Heart right ventricle (tissue), 16 donors: ENCODE data around the gene KRT85. TPM values are rescaled to one million over a fixed set of nuclear protein-coding genes. Genes with fewer than 3 reads are reported as not detected.

Source experiments
- ATAC-seq, 8 donors: fragments of 200-7000 bp; cut with Tn5 transposase; one replicate each; pipeline ENCODE4 v1.9.1; 2020; ENCODE audit warnings: mild to moderate bottlenecking in 8 of 8, moderate library complexity in 8 of 8, moderate number of reproducible peaks in 1 of 8
- DNase-seq, 2 donors: peaks; one replicate each; pipeline ENCODE4 v3.0.0-alpha.2; 2020
- H3K27ac ChIP-seq, 10 donors: fragments of 200-600 bp; sonication (generic) in 2 of 10; one replicate each; pipeline versions ENCODE4 v1.5.0 to v1.8.0; 2020 to 2022; ENCODE audit warnings: mild to moderate bottlenecking in 3 of 10
- H3K27me3 ChIP-seq, 7 donors: fragments of 200-600 bp; one replicate each; pipeline ENCODE4 v1.8.0; 2021 to 2022; ENCODE audit warnings: mild to moderate bottlenecking in 2 of 7
- H3K36me3 ChIP-seq, 9 donors: fragments of 200-600 bp; sonication (generic) in 1 of 9; one replicate each; pipeline versions ENCODE4 v1.5.0 to v1.8.0; 2020 to 2022; ENCODE audit warnings: mild to moderate bottlenecking in 2 of 9
- H3K4me1 ChIP-seq, 9 donors: fragments of 200-600 bp; sonication (generic) in 1 of 9; one replicate each; pipeline versions ENCODE4 v1.5.0 to v1.8.0; 2020 to 2022; ENCODE audit warnings: mild to moderate bottlenecking in 4 of 9
- H3K4me3 ChIP-seq, 10 donors: fragments of 200-600 bp; sonication (generic) in 2 of 10; one replicate each; pipeline versions ENCODE4 v1.5.0 to v1.8.0; 2020 to 2022; ENCODE audit warnings: mild to moderate bottlenecking in 7 of 10, moderate library complexity in 2 of 10
- H3K9me3 ChIP-seq, 11 donors: fragments of 200-600 bp in 10 of 11; sonication (generic) in 2 of 11; one replicate each; pipeline versions ENCODE4 v1.5.0 to v1.8.0; 2013 to 2022; ENCODE audit warnings: mild to moderate bottlenecking in 2 of 11, control low read depth in 1 of 11, moderate library complexity in 1 of 11
- WGBS, 2 donors: extraction: QIAGEN DNeasy Blood & Tissue Kit; methylation state at CpG; one replicate each; pipeline ENCODE4 v1.1.7; 2013; ENCODE audit warnings: inconsistent platforms in 1 of 2; 5-methylcytosine and 5-hydroxymethylcytosine counted together
- intact Hi-C, 10 donors: fragments of 100-400 bp; cut with DNase I; formaldehyde crosslinking; loops; one replicate each; pipeline versions ENCODE4 v1.11.1 to v1.14.2; 2022
- polyA plus RNA-seq, 2 donors: library from polyadenylated mRNA; stranded (reverse); fragments of 200-250 nt; gene quantifications; one replicate each; pipeline ENCODE4 v1.2.3, GENCODE V29; 2013
- total RNA-seq, 10 donors: library from RNA; stranded (reverse); fragmentation: NEBNext Ultra II Directional in 3 of 10; extraction: Animal tissue kit (Norgen Biotek cat#: 25700) in 3 of 10; gene quantifications; one replicate each; pipeline versions ENCODE4 v1.2.1 to v1.2.4, GENCODE V29; 2021 to 2023
- TF ChIP-seq, protein P1 (sequence below), 9 donors: fragments of 200-600 bp; sonication (generic) in 2 of 9; IDR thresholded peaks; one replicate each; pipeline versions ENCODE4 v1.5.0 to v1.8.0; 2021 to 2022; ENCODE audit warnings: antibody characterized with exemption in 9 of 9, mild to moderate bottlenecking in 5 of 9, moderate library complexity in 1 of 9
- donor health status: Arrhythmogenic right ventricular cardiomyopathy.
- donor health status: ischemic (EF 13 %, LVEDD 7.1; RV severe dilation, severe dysfunction).
- donor health status: healthy with polysubstance abuse.
- donor health status: DM: no; HTN: yes; CAD: no.
- donor health status: DM: no; HTN: no; CAD: no.
- donor health status: ischemic (EF 25% LVEDD 6.9; RV normal size, moderate dysfunction).
- donor health status: ischemic (EF 25% LVEDD 5.7; RV mildly dilated, moderate dysfunction).
- donor health status: healthy.
- donor health status: DM: yes; HTN: yes; CAD: no.
- donor health status: Ischemic cardiomyopathy.
- donor health status: ischemic (EF 35%, LVEDD 5.7; RV mildly dilated, moderate dysfunction).
- donor health status: nonischemic (EF 11% LVEDD 7.7; RV severe dilation, severe dysfunction).
- donor health status: DM: yes; HTN: yes; CAD: no.
- donor health status: PGD.
- donor health status: ischemic (EF 29% LVEDD 5.4; RV normal size, mild dysfunction).
- donor health status: nonischemic (EF 23%, LVEDD 6.1; RV moderate dilation, normal function).

KRT85 gene
- total and polyA plus RNA-seq, 12 donors = not detected

DNA sequence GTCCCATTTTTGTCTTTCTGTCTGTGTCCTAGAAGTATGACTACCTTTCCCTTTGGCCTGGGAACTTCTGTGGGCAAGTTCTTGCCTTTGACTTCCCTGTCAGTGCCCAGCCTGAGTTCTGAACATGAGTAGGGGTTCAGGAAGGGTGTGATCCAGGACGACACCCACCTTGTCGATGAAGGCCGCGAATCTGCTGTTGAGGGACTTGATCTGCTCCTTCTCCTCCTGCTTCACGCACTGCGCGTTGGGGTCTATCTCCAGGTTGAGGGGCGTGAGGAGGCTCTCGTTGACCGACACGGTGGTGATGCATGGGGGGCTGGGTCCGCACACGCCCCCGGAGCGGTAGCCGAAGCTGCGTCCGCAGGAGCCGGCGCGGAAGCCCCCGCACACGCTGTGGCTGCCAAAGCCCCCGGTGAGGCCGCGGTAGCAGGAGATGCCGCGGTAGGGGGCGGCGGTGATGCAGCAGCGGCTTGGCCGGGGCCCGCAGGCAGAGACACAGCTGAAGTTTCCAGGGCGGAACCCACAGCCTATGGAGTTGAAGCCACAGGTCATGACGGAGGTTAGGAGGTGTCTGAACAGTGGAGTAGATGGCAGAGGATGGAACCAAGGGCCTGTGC lies 46.4 kb downstream of the KRT85 start, which contains the start of gene KRT83:
Gene KRT83 (minus strand): TSS at position 615 of the 617 bp plus-strand sequence. CDS start 63 bp downstream, at position 552.
- DNase-seq = no peak
- no peaks in the 10 kb centered on the region for H3K4me1 ChIP-seq
- 56% methylated on average over 35 of the region's 35 CpGs for WGBS, 2 donors
- no peak within 1 kb of the TSS for H3K27ac ChIP-seq
- no peak for ATAC-seq
- H3K36me3 ChIP-seq = no peaks in the 10 kb centered on the region
- no peaks in the 10 kb centered on the region for H3K9me3 ChIP-seq
- H3K27me3 ChIP-seq = peaks cover 14 to 68% (median 46%) of the 10 kb centered on the region in 7 donors
- intact Hi-C loops = loop anchor here in 2 of 10 donors (5.0 to 10.0 kb wide), 2 partner anchors 99 to 166 kb away; no protein-coding TSS in a partner anchor
- TF ChIP-seq, protein P1, sequence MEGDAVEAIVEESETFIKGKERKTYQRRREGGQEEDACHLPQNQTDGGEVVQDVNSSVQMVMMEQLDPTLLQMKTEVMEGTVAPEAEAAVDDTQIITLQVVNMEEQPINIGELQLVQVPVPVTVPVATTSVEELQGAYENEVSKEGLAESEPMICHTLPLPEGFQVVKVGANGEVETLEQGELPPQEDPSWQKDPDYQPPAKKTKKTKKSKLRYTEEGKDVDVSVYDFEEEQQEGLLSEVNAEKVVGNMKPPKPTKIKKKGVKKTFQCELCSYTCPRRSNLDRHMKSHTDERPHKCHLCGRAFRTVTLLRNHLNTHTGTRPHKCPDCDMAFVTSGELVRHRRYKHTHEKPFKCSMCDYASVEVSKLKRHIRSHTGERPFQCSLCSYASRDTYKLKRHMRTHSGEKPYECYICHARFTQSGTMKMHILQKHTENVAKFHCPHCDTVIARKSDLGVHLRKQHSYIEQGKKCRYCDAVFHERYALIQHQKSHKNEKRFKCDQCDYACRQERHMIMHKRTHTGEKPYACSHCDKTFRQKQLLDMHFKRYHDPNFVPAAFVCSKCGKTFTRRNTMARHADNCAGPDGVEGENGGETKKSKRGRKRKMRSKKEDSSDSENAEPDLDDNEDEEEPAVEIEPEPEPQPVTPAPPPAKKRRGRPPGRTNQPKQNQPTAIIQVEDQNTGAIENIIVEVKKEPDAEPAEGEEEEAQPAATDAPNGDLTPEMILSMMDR (IDR thresholded peaks at IDR 0.05) = no peak
- H3K4me3 ChIP-seq = no peak within 1 kb of the TSS

GRCh38 chr12:52319097-52319496 lies 48.2 kb downstream of the KRT85 start:
- 67 to 71% methylated on average over 11 of the region's 11 CpGs for WGBS, 2 donors
- no peak for DNase-seq
- H3K4me3 ChIP-seq = no peak overlapping the region

DNA sequence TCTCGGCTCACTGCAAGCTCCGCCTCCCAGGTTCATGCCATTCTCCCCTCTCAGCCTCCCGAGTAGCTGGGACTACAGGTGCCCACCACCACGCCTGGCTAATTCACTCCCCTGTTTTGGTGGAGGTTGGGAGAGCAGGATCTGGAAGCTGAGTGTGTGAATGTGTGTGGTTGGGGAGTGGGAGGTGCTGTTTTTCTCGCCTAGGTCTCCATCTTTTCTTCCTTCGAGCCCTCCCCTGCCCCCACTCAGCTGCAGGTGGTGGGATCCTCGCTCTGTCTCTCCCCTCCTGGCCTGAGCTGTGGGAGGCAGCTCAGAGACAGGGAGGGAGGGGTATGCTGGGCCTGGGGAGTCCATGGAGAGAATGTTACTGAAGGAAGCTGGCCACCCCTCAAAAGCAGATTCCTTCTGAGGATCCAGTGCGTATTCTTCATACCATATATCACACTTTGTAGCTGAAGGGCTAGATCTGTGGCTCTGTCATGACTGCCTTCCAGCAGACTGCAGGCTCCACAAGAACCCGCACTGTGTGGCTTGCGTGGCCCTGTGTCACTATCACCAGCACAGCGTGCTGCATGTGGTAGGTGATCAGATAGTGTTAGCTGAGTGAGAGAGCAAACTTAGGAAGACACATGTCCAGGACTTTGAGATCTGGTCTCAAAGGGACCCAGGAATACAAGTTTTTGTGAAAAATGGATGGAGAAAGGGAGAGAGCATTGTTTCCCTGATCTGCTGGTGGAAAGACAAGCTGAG lies 48.9 kb downstream of the KRT85 start:
- 76 to 81% methylated on average over 11 of the region's 11 CpGs for WGBS, 2 donors
- DNase-seq (no peak), ATAC-seq (no peak)
- TF ChIP-seq, protein P1 (IDR thresholded peaks at IDR 0.05) = no peak
- Histone ChIP-seq H3K36me3 (no peaks in the 10 kb centered on the region), H3K9me3 (no peaks in the 10 kb centered on the region), H3K27me3 (peaks cover 14 to 79% (median 48%) of the 10 kb centered on the region in 7 donors), H3K4me3 (no peak overlapping the region), H3K27ac (no peak overlapping the region), H3K4me1 (no peaks in the 10 kb centered on the region)
- intact Hi-C loops = no loop called here

More at GRCh38 chr12:52319097-52319496, 48.2 kb downstream of the KRT85 start:
- H3K36me3 ChIP-seq = no peaks in the 10 kb centered on the region
- no peaks in the 10 kb centered on the region for H3K9me3 ChIP-seq
- H3K27ac ChIP-seq = no peak overlapping the region
- TF ChIP-seq, protein P1 (IDR thresholded peaks at IDR 0.05) = no peak
- no peak for ATAC-seq
- peaks cover 14 to 77% (median 45%) of the 10 kb centered on the region in 7 donors for H3K27me3 ChIP-seq
- no peaks in the 10 kb centered on the region for H3K4me1 ChIP-seq
- intact Hi-C loops = no loop called here

GRCh38 chr12:52317468-52318052 lies 49.7 kb downstream of the KRT85 start:
- TF ChIP-seq, protein P1 (IDR thresholded peaks at IDR 0.05) = no peak
- no peak for DNase-seq
- no peak overlapping the region for H3K4me3 ChIP-seq
- H3K27ac ChIP-seq = no peak overlapping the region
- ATAC-seq = no peak
- H3K4me1 ChIP-seq = no peaks in the 10 kb centered on the region
- 79 to 86% methylated on average over 12 of the region's 12 CpGs for WGBS, 2 donors
- intact Hi-C loops = no loop called here
- H3K36me3 ChIP-seq = no peaks in the 10 kb centered on the region
- H3K9me3 ChIP-seq = no peaks in the 10 kb centered on the region
- peaks cover 14 to 74% (median 41%) of the 10 kb centered on the region in 7 donors for H3K27me3 ChIP-seq
